GM18873 (cell line): ENCODE data around the gene TMEM248.
"Not testable (repeated sequence)": the region's sequence is repeated elsewhere in the genome, so short reads cannot be mapped to it uniquely, and the experiment has no call there.

ENCODE experiments used
- ATAC-seq: cut with Tn5 transposase; IDR thresholded peaks from one replicate; pipeline ENCODE4 v1.9.1; 2021; ENCODE audit warnings: mild to moderate bottlenecking, moderate library complexity, moderate number of reproducible peaks; ENCODE audit not compliant: unreplicated experiment, low FRiP score

The TMEM248 gene

GRCh38 chr7:66907731-66908130, 13.3 kb upstream of the TMEM248 start:
- ATAC-seq, result no peak

DNA sequence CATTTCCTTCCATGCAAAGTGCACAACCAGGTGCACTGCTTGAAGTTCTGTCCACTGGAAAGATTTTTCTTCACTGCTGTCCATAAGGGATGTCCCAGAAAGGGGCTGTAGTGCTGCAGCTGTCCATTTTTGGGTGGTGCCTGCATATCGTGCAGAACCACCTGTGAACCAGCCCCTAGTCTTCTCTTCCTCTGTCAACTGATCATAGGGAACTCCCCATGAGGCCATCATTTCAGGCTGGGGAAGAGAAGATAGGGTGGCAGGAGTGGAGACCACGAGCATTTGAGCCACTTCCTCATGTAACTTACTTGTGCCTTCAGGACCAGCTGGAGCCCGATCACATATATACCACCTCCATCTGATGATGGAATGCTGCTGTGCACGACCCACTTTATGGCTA, 12.4 kb upstream of the TMEM248 start:
- not testable (repeated sequence) for ATAC-seq

DNA sequence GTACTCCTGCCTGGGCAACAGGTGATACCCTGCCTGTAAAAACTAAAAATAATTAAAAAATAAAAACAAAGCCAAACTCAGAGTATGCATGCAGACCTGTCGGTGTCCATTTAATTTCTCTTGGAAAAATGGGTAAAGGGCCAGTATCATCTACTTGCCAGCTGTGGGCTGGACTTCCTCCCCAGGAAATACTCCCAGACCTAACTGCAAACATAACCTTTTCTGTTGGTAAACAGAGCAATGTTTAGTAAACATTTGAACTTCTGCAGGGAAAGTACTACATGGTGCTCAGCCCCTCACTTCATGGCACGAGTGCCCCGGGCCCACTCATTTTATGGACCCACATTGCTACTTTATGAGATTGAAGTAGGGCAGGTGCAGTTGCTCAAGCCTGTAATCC, 10.2 kb upstream of the TMEM248 start:
- no peak for ATAC-seq

- ATAC-seq, result not testable (repeated sequence)
Measured at GRCh38 chr7:66911191-66911590, 9.8 kb upstream of the TMEM248 start.

DNA sequence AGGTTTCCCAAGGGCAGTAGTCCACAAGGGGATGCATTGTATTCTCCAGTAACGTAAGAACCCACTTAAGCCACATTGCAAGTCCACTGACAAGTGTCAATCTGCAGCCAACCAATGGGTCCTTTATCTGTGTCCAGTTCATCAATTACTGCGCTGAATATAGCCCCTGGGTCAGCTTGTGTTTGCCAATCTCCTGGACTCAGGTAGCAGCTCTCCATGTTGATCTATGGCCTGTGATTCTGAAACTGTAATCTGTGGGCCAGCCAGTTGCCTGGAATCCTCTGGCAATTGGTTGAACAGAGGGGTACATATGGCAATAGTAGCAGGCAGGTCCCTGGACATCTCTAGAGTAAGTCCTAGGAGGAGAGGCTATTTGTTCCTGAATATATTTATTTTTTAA, 8.8 kb upstream of the TMEM248 start:
- ATAC-seq, result no peak

GRCh38 chr7:66913118-66914037, 7.6 kb upstream of the TMEM248 start:
- no peak for ATAC-seq

DNA sequence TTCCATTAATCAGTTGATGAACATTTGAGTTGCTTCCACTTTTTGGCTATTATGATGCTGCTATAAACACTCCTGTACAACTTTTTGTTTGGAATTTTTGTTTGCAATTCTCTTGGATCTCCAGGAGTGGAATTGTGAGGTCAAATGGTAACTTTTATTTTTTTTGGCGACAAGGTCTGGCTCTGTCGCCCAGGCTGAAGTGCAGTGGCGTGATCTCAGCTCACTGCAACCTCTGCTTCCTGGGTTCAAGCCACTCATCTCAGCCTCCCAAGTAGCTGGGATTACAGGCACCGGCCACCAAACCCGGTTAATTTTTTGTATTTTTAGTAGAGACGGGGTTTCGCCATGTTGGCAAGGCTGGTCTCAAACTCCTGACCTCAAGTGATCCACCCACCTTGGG, 3.1 kb upstream of the TMEM248 start:
- ATAC-seq, result not testable (repeated sequence)

- ATAC-seq, result no peak
Measured at GRCh38 chr7:66919304-66919703, 1.7 kb upstream of the TMEM248 start.

DNA sequence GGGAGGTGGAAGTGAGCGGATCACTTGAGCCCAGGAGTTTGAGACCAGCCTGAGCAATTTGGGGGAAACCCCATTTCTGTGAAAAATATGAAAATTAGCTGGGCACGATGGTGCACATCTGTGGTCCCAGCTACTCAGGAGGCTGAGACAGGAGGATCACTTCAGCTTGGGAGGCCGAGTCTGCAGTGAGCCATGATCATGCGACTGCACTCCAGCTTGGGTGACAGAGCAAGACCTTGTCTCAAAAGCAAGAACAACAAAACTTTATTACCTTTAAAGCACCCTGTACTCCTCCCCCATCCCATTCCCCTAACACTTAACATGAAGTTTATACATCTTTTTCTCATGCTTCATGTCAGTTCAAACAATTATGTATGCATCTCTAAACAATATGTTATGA, 1.3 kb upstream of the TMEM248 start:
- no peak for ATAC-seq

- no peak for ATAC-seq
Measured at GRCh38 chr7:66920256-66920655, 769 bp upstream of the TMEM248 start.

- peak; percentile 6 for ATAC-seq
Measured at GRCh38 chr7:66921396-66921917, 432 bp downstream of the TMEM248 start.

DNA sequence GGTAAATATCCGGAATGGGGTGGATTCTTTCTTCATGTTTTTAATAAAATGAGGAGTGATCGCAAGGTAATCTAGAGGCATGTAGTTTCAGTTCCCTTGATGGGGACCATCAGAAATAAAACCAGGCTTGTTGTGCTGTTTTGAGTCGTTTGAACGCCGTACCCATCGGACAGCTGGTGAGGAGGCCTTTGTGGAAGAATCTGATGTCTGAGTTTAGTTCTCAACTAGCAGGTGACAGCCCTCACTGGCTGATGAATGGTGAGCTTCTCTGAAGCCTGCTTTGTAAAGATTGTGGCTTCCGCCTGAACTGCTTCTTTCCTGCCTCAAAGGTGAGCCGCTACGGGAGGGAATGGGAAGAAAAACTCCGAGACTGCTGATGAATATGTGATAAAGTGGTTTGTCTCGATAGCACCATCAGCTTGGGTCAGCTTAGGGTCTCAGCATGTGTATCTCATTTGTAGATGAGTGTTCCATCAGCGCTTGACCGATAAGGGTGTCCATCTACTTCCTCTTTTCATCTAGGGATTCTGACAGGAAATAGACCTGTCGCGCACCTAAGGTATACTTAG, 977 bp downstream of the TMEM248 start:
- no peak for ATAC-seq

DNA sequence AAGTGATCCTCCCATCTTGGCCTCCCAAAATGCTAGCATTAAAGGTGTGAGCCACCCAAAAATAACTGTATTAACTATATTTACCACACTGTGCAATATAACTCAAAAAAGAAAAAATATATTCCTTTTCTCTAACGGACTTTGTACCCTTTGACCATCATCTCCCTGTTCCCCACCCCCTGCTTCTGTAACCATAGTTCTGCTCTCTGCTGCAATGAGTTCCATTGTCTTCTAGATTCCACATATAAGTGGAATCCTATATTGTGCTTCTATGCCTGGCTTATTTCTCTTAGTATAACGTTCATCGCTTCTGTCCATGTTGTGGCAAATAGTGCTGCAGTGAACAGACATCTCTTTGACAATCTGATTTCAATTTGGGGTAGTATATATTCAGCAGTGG, 4.2 kb downstream of the TMEM248 start:
- ATAC-seq, result no peak

DNA sequence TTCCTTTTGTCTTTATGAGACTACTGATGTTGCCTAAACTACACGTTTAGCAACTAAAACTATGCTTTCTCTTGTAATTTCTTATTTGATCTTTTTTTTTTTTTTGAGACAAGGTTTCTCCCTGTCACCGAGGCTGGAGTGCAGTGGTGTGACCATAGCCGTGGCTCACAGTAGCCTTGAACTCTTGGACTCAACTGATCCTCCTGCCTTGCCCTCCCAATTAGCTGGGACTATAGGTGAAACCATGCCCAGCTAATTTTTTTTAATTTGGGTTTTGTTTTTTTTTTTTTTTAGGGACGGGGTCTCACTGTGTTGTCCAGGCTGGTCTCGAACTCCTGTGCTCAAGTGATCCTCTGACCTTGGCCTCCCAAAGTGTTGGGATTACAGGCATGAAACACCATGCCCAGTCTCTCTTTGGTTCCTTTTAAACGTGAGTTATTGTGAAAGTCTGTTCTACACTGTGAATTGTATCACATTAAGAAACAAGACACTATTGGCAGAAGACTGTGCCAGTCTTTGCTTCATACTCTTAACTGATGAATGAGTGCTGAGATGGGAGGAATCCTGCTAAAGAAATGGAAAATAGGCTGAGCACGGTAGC, 6.4 kb downstream of the TMEM248 start:
- ATAC-seq, result no peak

GRCh38 chr7:66928388-66928787, 7.4 kb downstream of the TMEM248 start:
- ATAC-seq, result no peak

- ATAC-seq, result no peak
Measured at GRCh38 chr7:66929165-66929564, 8.1 kb downstream of the TMEM248 start.

GRCh38 chr7:66929935-66930334, 8.9 kb downstream of the TMEM248 start:
- ATAC-seq, result no peak

- ATAC-seq, result no peak
Measured at GRCh38 chr7:66930341-66930740, 9.3 kb downstream of the TMEM248 start.

DNA sequence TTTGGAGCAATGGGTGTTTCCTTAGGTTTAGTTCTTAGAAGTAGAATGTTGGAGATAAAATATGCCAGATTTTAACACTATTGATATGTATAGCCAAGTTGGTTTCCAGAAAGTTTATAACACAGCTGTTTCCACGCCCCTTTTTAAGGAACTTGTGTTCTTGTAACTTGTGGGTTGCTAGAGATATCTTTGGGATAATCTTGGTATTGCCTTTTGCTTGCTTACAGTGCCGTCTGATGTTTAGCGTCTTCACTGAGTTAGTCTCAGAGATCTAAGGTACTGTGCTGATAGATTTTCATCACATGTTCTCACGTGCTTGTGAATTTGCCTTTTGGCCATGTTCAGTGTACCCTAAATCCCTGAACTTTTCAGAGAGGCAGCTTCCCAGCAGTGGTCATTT, 12.4 kb downstream of the TMEM248 start:
- no peak for ATAC-seq

GRCh38 chr7:66937940-66938339, 16.9 kb downstream of the TMEM248 start:
- no peak for ATAC-seq

GRCh38 chr7:66939325-66939724, 18.3 kb downstream of the TMEM248 start:
- ATAC-seq, result no peak
